HG03378 (cell line): ENCODE data around the gene ATXN7.

Experiments used
- ATAC-seq: cut with Tn5 transposase; IDR thresholded peaks from one replicate; pipeline ENCODE4 v1.9.1; 2021; ENCODE audit warnings: mild to moderate bottlenecking, moderate library complexity; ENCODE audit not compliant: unreplicated experiment

Gene ATXN7

DNA sequence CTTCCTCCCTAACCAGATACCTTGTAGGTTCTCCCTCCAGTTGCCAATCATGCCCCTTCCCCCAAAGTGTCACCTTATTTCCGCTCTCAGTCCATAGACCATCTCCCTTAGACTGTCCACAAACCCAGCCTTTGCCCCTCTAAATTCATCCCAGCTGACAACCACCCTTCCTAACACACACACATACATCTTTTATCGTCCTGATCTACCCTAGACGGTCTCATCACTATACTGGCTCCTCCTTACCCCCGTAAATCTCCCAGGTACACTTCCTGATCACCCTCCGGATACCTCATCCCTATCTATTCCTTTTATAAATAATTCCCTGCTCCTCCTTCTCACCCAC is 890 bp upstream of the ATXN7 start:
- ATAC-seq, result peak; percentile 21

DNA sequence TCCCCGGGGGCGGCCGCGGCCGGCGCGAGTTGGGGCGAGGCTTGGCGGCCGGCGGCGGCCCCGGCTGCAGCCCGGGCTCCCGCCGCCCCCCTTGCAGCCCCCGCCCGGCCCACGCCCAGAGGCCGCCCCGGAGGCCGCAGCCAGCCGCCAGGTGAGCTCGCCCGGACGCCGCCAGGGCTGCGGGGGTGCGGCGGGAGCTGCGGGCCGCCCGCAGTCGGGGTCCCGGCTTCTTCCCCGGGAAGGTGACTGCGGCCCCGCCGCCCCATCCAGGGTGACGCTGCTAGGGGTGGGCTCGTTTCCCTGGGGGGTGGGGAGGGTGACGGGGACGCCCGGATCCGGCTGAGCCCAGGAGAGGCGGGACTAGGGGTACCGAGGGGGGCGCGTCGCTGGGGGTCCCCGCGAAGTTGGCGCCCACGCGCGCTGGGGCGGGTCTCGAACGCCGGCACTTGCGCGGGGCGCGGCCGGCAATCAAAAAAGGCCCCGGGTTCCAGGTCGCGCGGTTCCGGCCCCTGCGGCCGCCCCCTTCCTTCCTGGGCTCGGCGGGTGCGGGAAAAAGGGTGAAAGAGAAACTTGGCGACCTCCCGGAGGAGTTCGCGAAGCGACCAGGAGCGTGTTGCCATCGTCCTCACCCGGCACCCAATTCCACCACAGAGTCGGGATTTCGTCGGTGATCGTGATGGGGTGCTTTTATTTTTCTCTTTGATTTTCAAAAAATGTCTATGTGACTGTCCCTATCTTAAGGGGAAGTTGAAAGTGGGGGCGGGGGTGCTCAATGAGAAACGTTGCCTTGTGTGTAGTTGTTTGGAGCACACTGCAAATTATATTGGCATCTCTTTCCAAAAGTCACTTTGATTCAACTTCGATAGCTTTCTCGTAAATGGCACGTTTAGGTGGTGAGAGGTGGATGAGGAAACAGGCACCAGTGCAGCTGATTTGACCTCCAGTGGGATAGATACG is 619 bp downstream of the ATXN7 start:
- ATAC-seq, result no peak

DNA sequence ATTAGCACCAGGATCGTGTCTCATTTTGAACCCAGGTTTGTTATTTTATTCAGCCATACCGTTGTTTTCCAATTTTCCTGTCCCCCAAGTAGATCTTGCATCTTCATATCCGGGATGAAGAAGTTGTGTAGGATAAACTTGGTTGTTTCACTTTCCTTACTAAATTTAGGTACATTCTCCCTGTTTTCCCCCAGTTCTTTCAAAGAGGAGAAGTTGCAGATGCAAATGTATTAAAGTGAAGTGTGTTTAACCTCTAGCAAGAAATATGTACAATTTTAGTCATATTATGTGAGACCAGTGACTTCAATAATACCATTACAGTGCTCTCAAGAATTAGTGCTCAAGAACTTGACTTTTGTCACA is 1.3 kb downstream of the ATXN7 start:
- ATAC-seq, result no peak

GRCh38 chr3:63867225-63867624 is 3.6 kb downstream of the ATXN7 start:
- ATAC-seq, result no peak

DNA sequence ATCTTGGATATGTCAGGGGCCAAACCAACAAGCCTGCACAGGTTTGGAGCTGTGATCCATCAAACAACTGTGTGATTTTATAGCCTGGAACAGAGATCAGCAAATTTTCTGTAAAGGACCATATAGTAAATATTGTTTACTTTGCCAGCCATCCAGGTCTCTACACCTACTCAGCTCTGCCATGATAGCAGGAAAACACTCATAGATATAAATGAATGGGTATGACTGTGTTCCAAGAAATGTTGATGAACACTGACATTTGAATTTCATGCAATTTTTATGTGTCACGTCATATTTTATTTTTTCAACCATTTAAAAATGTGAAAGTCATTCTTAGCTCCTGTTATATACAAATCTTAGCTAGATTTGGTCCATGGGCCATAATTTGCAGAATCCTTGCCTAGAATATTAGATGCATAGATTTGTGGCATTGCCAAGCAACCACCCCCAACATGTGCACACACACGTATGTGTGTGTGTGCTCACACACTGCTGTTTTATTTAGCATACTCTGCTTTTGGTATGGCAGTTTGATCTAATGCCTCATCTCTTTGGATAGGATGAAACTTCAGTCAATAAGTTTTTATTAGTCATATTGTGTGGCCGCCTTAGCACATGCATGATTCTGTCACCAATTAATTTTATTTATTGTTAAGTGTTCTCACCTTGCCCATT is 6.4 kb downstream of the ATXN7 start:
- no peak for ATAC-seq

DNA sequence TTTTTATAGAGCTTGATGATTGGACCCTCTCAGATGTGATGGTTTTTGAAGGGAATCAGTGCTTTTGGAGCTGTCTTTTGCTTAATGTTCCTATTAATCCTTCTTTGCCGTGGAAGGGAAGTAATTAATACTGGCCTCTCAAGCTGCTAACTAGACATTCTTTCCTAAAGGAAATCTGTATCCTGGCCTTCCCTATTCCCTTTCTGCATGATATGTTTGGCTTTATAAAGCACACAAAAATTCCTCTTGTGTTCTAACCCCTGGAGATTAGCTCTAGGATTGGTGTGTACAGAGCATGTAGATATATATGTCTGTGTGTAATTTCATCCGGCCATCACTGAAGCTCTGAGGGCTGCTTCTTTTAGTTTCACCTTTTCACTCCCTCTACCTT is 6.9 kb downstream of the ATXN7 start:
- no peak for ATAC-seq

- ATAC-seq, result no peak
Observed at GRCh38 chr3:63872135-63872924, 8.7 kb downstream of the ATXN7 start.

GRCh38 chr3:63874769-63875168 is 11.1 kb downstream of the ATXN7 start:
- no peak for ATAC-seq

- ATAC-seq, result no peak
Observed at GRCh38 chr3:63875510-63875909, 11.8 kb downstream of the ATXN7 start.

- no peak for ATAC-seq
Observed at GRCh38 chr3:63876260-63876659, 12.6 kb downstream of the ATXN7 start.

DNA sequence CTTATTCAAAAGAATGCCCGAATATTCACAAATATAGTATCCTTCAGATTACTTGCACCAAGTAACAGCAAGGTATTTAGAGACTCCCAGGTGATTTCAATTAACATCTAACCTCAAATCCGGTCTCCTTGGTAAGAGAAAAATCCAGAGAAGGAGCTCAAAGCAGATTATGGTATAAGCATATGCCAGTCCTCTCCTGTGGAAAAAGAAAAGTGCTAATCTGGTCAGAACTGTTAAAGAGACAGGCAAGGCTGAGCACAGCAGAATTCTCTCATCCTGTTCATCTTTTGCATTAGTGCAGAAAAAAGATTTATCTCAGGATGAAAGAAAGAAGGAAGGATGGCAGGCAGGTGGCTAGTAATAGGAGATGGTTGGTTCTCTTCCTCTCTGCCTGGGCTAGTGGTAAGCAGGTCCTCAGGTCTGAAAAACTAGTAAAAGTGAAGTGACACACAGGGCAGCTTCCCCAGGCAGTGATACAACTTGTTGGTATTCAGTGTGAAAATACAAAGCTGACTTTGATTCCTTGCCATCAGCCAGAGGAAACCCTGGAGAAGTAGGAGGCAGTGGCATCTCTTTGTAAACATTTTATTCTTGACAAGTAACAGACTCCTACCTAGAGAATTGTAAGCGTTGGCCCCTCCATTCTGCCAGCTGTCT is 14.2 kb downstream of the ATXN7 start:
- ATAC-seq, result no peak

- no peak for ATAC-seq
Observed at GRCh38 chr3:63878394-63879060, 14.9 kb downstream of the ATXN7 start.

GRCh38 chr3:63880653-63881052 is 17.0 kb downstream of the ATXN7 start:
- ATAC-seq, result no peak

- ATAC-seq, result no peak
Observed at GRCh38 chr3:63886858-63887257, 23.2 kb downstream of the ATXN7 start.

DNA sequence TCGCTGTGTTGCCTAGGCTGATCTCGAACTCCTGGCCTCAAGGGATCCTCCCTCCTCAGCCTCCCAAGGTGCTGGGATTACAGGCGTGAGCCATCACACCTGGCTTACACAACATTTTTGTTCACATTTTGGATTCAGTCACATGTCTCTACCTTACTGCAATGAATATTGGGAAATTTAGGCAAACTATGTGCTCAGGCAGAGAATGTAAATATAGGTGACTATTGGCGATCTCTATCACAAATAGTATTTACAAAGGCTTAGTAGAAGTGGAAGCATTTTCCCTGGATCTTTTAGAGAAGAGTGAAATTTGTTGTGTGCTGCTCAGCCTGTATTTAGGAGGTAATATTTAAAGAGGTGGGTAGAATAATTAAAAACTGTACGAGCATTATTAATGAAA is 27.9 kb downstream of the ATXN7 start:
- no peak for ATAC-seq

DNA sequence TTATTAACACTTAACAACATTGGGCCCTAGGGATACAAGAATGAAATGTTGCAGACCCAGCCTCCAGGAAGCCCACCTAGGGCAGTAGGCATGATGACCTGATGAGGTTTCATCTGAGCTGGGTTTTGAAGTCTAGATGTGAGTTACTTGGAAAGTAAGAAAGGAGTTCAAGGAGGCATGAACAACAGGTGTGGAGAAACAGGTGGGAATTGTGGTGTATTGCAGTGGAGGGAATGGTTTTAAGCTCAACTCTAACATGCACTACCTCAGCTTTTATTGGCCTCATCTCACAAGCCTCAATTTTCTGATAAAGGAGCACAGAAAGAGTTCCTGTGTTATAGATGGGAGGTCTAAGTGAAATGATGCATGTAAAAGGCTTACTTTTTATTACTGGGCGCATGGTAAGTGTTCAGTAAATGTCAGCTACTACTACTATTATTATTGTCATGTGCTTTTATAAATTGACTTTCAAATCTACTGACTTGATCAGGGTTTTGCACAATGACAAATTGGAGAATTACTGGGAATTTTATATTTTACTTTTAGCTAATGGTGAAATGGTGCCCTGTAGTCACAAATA is 29.2 kb downstream of the ATXN7 start:
- no peak for ATAC-seq

DNA sequence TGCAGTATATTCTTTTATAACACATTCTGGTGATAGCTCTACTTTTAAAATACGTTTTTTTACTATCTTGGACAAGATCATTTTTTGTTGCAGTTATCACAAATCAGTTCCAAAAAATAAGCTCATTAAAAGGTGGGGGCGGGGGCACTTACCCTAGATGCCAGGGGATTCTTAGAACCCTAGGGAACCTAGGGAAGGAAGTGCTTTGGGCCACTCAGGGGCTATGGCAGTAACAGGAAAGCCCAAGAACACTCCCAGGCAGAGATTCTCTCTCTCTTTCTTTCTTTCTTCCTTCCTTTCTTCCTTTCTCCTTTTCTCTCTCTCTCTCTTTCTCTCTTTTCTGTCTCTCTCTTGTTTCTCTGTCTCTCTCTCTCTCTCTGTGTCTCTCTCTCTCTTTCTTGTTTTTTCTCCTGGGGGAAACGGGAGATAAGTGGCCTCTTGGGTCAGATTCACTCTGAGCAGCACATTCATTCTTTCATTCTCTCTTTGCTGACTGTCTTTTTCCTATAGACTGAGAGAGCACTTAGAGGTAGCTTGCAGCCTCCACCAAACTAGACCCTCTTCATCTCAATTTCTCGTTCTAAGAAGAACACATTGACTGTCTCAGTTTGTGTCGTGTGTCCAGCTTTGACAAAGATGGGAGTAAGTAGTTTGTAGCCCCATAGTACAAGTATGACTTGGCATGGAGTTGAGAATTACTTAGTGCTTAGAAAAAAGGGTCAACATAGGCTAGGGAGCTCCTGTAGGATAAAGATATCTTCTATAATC is 31.9 kb downstream of the ATXN7 start:
- peak; percentile 19 for ATAC-seq

- peak; percentile 72 for ATAC-seq
Observed at GRCh38 chr3:63896332-63897030, 32.8 kb downstream of the ATXN7 start.

DNA sequence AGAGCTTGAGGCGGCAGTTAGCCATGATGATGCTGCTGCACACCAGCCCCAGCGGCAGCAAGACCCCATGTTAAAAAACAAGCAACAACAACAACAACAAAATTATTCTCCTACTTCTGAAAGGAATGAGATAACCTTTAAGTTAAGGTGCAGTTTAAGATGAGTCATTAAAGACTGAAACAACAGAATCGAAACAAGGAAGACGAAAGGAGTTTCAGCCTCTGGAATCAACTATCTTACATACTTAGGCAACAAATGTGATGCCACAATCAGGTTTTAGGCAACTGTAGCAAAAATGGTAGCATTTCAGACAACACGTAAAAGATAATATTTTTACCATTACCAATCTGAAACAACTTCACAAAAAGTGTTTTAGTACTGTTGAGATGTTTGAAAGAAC is 36.3 kb downstream of the ATXN7 start:
- no peak for ATAC-seq
